OCI-LY7 (cell line): ENCODE measurements around the gene KCTD5. TPM values are rescaled to one million over a fixed set of nuclear protein-coding genes. Genes with fewer than 3 reads are reported as not detected.

Source experiments
- BruUV-seq: library from RNA; stranded (reverse); fragments of 400-500 nt; replicated peaks from 2 replicates; lab custom pipeline; 2021; lab: Mats Ljungman, UMichigan
- CTCF ChIA-PET: fragments of 300-600 bp; sonication (Branson Sonifier 250); formaldehyde crosslinking; loops from one replicate; lab custom pipeline; 2022; ENCODE audit warnings: antibody characterized with exemption; ENCODE audit not compliant: unreplicated experiment; lab: Charles Lee
- POLR2A ChIA-PET: fragments of 300-600 bp; sonication (Branson Sonifier 250); formaldehyde crosslinking; loops from one replicate; lab custom pipeline; 2022; ENCODE audit warnings: antibody characterized with exemption; lab: Charles Lee
- DNase-seq: peaks from one replicate; pipeline ENCODE4 v3.0.0-alpha.2; 2015; ENCODE audit warnings: low spot score
- H2AFZ ChIP-seq: fragments of 200-600 bp; sonication (generic), shearing (Covaris generic); 2 replicates; pipeline ENCODE4 v1.6.1; 2014; ENCODE audit warnings: mild to moderate bottlenecking, antibody characterized with exemption, low read length, moderate library complexity
- H3K27ac ChIP-seq: fragments of 200-600 bp; sonication (generic); 2 replicates; pipeline ENCODE4 v1.5.1; 2014; ENCODE audit warnings: mixed run types, low read depth, mild to moderate bottlenecking, moderate library complexity, low read length, inconsistent platforms; ENCODE audit not compliant: poor library complexity, severe bottlenecking
- H3K36me3 ChIP-seq: fragments of 200-600 bp; sonication (generic); 2 replicates; pipeline ENCODE4 v1.6.1; 2014; ENCODE audit warnings: mild to moderate bottlenecking, antibody characterized with exemption, low read length, moderate library complexity, mixed read lengths; ENCODE audit not compliant: insufficient read depth
- H3K4me1 ChIP-seq: fragments of 200-600 bp; sonication (generic); 2 replicates; pipeline ENCODE4 v1.5.1; 2014; ENCODE audit warnings: mild to moderate bottlenecking, low read length; ENCODE audit not compliant: insufficient read depth, poor library complexity, severe bottlenecking
- H3K4me2 ChIP-seq: fragments of 200-600 bp; sonication (generic); 2 replicates; pipeline ENCODE4 v1.6.1; 2014; ENCODE audit warnings: mild to moderate bottlenecking, low read length
- H3K4me3 ChIP-seq: fragments of 200-600 bp; sonication (generic); 2 replicates; pipeline ENCODE4 v1.5.1; 2014; ENCODE audit warnings: mild to moderate bottlenecking, low read depth, low read length; ENCODE audit not compliant: poor library complexity, severe bottlenecking
- H3K79me2 ChIP-seq: fragments of 200-600 bp; sonication (generic); 2 replicates; pipeline ENCODE4 v1.6.1; 2016; ENCODE audit warnings: low read depth, mild to moderate bottlenecking, low read length, moderate library complexity, mixed read lengths; ENCODE audit not compliant: insufficient read depth
- H3K9me2 ChIP-seq: fragments of 200-600 bp; sonication (generic); 2 replicates; pipeline ENCODE4 v1.6.1; 2016; ENCODE audit warnings: mild to moderate bottlenecking, low read length, mixed read lengths; ENCODE audit not compliant: insufficient read depth
- H3K9me3 ChIP-seq: fragments of 200-600 bp; sonication (generic); 2 replicates; pipeline ENCODE4 v1.6.1; 2014; ENCODE audit warnings: mild to moderate bottlenecking, mixed run types, low read length, mixed read lengths
- H4K20me1 ChIP-seq: fragments of 200-600 bp; sonication (generic); 2 replicates; pipeline ENCODE4 v1.6.1; 2014; ENCODE audit warnings: mild to moderate bottlenecking, antibody characterized with exemption, low read length, moderate library complexity, mixed read lengths; ENCODE audit not compliant: insufficient read depth
- CTCF ChIP-seq: fragments of 200-600 bp; sonication (generic); conservative IDR thresholded peaks from 2 replicates; pipeline ENCODE4 v1.5.1; 2014; ENCODE audit warnings: mild to moderate bottlenecking, antibody characterized with exemption, low read length, moderate library complexity, mixed read lengths
- EZH2phosphoT487 ChIP-seq: fragments of 200-600 bp; sonication (generic); IDR thresholded peaks from 2 replicates; pipeline ENCODE4 v1.6.1; 2018; ENCODE audit warnings: low read depth, borderline replicate concordance, mild to moderate bottlenecking, mixed run types, antibody characterized with exemption, low read length, moderate library complexity, mixed read lengths
- intact Hi-C: fragments of 100-400 bp; cut with micrococcal nuclease; formaldehyde crosslinking; loops from one replicate; pipeline ENCODE4 v1.10.0; 2022; ENCODE audit not compliant: unreplicated experiment
- total RNA-seq, 2 experiments: library from RNA; depleted of rRNA in 1 of 2; stranded (reverse); fragments of >200 nt in 1 of 2; shearing (Covaris generic) in 1 of 2; gene quantifications; 2 replicates each; pipeline ENCODE4 v1.2.3, GENCODE V29; 2014 to 2022

The KCTD5 gene
- total RNA-seq, 2 experiments from 2014 or later, result 25.8 to 34.6 TPM

GRCh38 chr16:2745961-2746360, 63.6 kb downstream of the KCTD5 start:
- Histone ChIP-seq H3K4me1 (peaks cover 9% of the 10 kb centered on the region), H3K9me3 (no peaks in the 10 kb centered on the region), H3K36me3 (peaks cover 8% of the 10 kb centered on the region), H3K9me2 (no peaks in the 10 kb centered on the region), H3K4me3 (no peak overlapping the region), H4K20me1 (no peaks in the 10 kb centered on the region), H2AFZ (no peak overlapping the region), H3K4me2 (no peak overlapping the region), H3K79me2 (peaks cover 13% of the 10 kb centered on the region; the same call in 1 of the 2 replicates), H3K27ac (no peak overlapping the region)
- TF ChIP-seq CTCF (no peak), EZH2phosphoT487 (no peak)
- no TSS peak for BruUV-seq
- CTCF ChIA-PET, result no interaction called here
- intact Hi-C loops, result no loop called here
- DNase-seq, result no peak
- POLR2A ChIA-PET, result interaction anchor here (0.9 kb wide), 1 partner anchor 8 kb away, joined by 3 read pairs; no protein-coding TSS in a partner anchor

- peaks cover 9% of the 10 kb centered on the region; the same call in 1 of the 2 replicates for H4K20me1 ChIP-seq
- TF ChIP-seq EZH2phosphoT487, result no peak
- no peak for TF ChIP-seq CTCF
- H3K9me3 ChIP-seq, result no peaks in the 10 kb centered on the region
- no peak overlapping the region for H2AFZ ChIP-seq
- intact Hi-C loops, result no loop called here
- H3K4me1 ChIP-seq, result peaks cover 14% of the 10 kb centered on the region
- ChIA-PET CTCF (no interaction called here), POLR2A (no interaction called here)
- no peak for DNase-seq
- no peak overlapping the region for H3K4me2 ChIP-seq
- no TSS peak for BruUV-seq
- H3K27ac ChIP-seq, result no peak overlapping the region
- H3K9me2 ChIP-seq, result no peaks in the 10 kb centered on the region
- H3K4me3 ChIP-seq, result no peak overlapping the region
- peaks cover 30% of the 10 kb centered on the region for H3K79me2 ChIP-seq
- H3K36me3 ChIP-seq, result peaks cover 17% of the 10 kb centered on the region
Observed at GRCh38 chr16:2748757-2749455, 66.6 kb downstream of the KCTD5 start.

DNA sequence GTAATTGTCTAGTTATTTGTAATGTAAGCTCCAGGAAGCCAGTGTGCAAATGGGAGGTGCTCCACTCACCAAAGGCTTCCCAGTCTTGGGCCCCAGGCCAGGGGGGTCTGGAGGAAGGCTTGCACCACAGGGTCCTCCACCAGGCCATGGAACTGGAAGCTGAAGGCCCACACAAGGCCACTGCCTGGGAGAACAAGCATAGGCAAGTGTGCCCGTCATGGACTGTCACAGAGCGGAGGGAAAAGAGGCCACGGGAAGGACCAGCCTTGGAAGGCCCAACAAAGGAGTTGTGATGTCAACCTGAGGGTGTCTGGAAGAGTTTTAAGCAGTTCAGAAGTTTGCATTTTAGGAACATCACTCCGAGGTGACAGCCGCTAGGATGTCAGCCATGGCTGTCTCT, 67.2 kb downstream of the KCTD5 start:
- intact Hi-C loops, result no loop called here
- no peak for TF ChIP-seq CTCF
- TF ChIP-seq EZH2phosphoT487, result no peak
- CTCF ChIA-PET, result no interaction called here

More for the DNA sequence above, 67.2 kb downstream of the KCTD5 start:
- Histone ChIP-seq H3K9me3 (no peaks in the 10 kb centered on the region), H3K27ac (no peak overlapping the region), H4K20me1 (peaks cover 14% of the 10 kb centered on the region), H3K36me3 (peaks cover 23% of the 10 kb centered on the region), H3K4me1 (peaks cover 19% of the 10 kb centered on the region), H3K9me2 (no peaks in the 10 kb centered on the region), H3K4me3 (no peak overlapping the region), H3K79me2 (peaks cover 35% of the 10 kb centered on the region), H2AFZ (no peak overlapping the region), H3K4me2 (no peak overlapping the region)
- DNase-seq, result no peak
- BruUV-seq, result no TSS peak
- POLR2A ChIA-PET, result no interaction called here
